ENCODE results near the gene HEATR5B.
"Not testable (repeated sequence)": the region's sequence is repeated elsewhere in the genome, so short reads cannot be mapped to it uniquely, and the experiment has no call there.

The HEATR5B gene

GRCh38 chr2:37061013-37061711 is 23.0 kb downstream of the HEATR5B start:
- DNase-seq: no peak

- DNase-seq: no peak
These were observed 23.7 kb downstream of the HEATR5B start for GRCh38 chr2:37060446-37060845.

DNA sequence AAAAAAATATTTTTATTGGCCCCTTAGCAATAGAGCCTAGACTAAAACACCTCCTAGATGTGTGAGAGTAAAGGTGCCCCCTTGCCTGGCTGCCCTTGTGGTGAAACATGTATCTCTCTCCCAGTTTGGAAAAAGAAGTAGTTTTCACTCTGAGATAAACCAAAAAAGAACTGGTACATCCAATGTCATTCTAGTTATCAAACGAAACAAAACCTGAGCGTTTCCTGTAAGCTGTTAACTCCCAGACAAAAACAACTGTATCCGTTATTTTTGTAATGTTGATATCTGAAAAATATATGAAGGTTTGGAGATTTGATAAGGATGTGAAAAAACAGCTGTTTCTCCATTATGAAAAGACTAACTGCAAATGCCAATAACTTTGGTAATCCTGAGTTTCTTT is 24.3 kb downstream of the HEATR5B start:
- DNase-seq: no peak

DNA sequence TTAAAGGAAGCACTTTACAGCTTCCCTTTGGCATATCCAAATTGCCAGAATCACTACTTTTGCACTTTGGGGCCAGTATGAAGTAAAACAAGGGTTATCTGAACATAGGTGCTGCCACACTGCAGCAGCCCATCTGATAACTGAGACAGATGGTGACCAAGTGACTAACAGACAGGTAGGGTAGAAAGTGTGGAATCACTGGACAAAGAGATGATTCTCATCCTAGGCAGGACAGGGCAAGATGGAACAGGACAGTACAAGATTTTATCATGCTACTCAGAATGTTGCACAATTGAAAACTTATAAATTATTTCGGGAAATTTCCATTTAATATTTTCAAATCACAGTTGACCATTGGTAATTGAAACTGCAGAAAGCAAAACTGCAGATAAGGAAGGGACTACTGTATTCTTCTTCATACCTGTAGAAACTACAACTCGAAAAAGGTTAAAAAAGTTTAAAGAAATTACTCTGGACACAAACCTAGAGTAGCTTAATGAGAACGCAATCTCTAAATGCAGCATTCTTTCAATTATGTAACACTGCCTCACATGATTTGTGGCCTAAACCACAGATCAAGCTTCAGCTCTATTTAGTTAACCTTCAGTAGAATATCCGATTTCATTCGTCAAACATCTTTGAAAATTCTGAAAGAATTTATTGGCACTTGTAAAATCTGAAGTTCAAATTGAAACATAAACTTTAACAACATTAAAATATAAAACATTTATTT is 31.4 kb downstream of the HEATR5B start:
- DNase-seq: no peak

DNA sequence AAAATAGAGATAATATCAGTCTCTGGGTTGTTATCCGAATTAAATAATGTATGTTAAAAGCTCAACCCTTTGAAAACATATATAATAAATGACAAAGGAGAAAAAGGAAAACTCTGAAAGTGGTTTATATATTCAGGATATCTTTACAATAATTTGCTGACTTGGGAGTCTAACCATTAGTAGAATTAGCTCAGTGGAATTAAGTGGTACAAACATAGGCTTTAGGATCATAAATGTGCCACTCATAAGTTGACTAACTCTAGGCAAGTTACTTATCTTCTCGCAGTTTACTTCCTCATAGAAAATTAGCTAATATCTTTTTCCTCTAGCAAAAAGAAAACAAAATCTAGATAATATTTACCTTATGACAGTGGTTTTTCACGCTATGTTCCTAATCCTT is 44.6 kb downstream of the HEATR5B start:
- no peak for DNase-seq

- no peak for DNase-seq
These were observed 46.4 kb downstream of the HEATR5B start for GRCh38 chr2:37037771-37038170.

- DNase-seq: no peak
These were observed 54.4 kb downstream of the HEATR5B start for GRCh38 chr2:37029758-37030157.

- peak; percentile 23 for DNase-seq
These were observed 58.1 kb downstream of the HEATR5B start for GRCh38 chr2:37026050-37026449.

DNA sequence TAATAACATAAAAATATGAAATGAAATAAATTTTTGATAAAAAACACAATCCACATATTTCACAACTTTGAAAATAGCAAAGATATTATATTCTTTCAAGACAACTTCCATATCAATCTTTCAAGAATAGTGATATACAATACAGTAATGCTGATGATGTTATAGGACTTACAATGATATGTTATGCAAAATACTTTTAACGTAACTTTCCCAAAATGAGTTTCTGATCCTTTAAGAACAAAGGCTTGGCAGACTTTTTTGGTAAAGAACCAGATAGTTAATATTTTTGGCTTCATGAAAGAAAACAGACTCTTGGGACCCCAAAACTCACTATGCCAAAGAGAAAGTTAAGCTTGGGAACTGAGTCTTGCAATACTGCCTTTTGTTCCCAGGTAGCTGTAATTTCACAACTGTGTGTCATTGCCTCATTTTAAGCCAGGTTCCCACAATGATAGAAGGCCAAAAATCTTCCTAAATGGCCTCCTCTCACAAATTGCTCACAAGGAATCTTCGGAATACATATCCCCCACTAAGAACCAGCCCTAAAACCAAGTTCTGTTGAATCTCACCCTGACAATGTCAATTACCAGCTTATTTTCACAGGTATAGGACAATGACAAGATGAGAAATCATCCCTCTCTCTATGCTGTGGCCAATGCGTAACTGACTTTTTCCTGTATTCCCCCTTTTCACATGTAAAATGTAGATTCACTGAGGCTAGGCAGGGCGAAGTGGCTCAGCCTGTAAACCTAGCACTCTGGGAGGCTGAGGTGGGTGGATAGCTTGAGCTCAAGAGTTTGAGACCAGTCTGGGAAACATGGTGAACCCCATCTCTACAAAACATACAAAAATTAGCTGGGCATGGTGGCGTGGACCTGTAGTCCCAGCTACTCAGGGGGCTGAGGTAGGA is 63.0 kb downstream of the HEATR5B start:
- DNase-seq: no peak

GRCh38 chr2:37020212-37020886 is 63.8 kb downstream of the HEATR5B start:
- no peak for DNase-seq

- no peak for DNase-seq
These were observed 70.9 kb downstream of the HEATR5B start for GRCh38 chr2:37013315-37013641.

- DNase-seq: no peak
These were observed 73.0 kb downstream of the HEATR5B start for GRCh38 chr2:37011130-37011529.

- DNase-seq: no peak
These were observed 78.9 kb downstream of the HEATR5B start for GRCh38 chr2:37005118-37005868.

DNA sequence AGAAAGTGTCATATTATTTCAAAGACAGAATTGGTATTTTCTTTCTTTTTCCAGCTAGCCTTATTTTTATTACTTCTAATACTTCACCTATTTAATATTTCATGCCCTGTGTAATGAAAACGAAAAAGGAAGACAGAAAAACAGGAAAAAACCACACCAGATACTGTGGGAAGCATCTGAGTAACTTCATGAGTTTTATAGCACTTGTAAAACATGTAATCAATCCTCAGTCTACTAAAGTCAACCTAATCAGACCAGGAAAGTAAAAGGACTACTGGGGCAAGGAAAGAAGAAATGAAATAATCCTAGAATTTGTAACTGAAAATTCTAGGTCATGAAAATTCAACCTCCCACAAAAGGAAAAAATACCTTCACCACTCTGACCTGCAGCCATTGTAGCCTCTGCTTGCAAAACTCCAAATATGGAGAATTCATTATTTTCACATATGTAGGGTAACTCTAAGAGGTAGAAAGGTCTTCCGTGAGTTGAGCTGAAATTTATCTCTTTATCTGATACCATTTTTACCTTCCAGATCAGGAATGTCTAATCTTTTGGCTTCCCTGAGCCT is 83.1 kb downstream of the HEATR5B start:
- DNase-seq: no peak

DNA sequence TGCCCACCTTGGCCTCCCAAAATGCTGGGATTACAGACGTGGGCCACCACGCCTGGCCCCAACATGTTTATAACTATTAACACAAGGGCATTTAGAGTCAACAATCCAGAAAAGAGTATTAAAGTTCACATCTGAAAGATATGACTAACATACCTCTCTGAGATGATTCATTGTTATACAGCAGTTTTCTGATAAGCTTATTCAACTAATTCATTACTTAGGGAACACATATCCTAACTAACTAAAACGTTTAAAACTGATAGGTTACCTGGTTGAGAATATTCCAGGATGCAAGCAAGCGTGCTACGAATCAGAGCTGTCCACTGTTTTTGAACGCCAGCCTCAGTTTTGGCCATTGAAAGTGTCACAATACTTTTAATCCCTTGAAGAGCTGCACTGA is 83.9 kb downstream of the HEATR5B start:
- DNase-seq: no peak

DNA sequence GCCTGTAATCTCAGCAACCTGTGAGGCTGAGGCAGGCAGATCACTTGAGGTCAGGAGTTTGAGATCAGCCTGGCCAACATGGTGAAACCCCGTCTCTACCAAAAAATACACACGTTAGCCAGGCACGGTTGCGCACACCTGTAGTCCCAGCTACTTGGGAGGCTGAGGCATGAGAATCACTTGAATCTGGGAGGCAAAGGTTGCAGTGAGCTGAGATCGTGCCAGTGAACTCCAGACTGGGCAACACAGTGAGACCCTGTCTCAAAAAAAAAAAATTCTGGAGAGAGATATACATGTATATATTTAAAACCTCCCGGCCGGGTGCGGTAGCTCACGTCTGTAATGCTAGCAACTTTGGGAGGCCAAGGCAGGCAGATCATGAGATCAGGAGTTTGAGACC is 84.8 kb downstream of the HEATR5B start:
- not testable (repeated sequence) for DNase-seq

GRCh38 chr2:36993841-36994620 is 90.1 kb downstream of the HEATR5B start:
- no peak for DNase-seq

DNA sequence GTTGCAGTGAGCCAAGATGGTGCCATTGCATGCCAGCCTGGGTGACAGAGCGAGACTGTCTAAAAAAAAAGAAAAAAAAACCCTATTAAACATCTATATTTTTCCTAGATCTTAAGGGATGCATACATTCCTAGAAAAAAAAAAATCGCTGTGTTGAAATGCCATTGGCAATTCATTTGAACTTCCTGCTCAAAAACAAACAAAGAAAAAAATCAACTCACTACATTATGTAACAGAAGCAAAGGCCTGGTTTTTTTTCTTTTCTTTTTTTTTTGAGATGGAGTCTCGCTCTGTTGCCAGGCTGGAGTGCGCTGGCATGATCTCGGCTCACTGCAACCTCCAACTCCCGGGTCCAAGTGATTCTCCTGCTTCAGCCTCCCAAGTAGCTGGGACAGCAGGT is 96.2 kb downstream of the HEATR5B start:
- DNase-seq: no peak

DNA sequence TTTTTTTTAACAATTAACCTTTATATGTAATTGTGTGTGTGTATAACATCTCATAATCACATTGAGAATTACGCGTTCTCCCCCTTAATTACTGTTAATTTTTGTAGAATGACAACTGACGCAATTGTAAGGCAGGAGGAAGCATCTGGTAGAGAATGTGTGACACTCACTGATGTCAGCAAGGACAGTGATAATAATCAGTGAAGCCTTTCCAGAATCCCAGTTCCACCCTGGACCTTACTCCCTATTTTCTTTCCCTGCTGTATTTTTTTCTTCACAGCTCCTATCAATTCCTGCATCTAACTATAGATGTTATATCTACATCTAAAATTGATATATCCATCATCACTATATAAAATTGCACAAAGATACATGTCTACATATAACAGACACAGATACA is 101.7 kb downstream of the HEATR5B start:
- DNase-seq: no peak

DNA sequence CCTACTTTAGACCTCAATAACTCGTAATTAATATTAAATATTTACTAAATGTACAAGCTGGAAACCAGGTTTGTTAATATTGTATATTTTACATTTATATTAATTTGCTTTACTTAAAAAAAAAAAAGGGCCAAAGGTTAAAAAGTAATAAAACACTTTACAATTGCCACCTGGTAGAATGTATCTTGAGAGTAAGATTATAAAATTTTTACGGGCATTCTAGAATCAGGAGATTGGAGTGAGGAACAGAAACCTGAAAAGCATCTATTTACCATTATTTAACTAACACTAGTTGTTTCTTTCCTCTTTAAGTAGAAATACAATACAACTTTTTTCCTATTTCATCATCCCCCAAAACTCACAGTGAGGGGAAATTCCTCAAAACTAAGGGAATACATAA is 102.3 kb downstream of the HEATR5B start:
- DNase-seq: no peak

DNA sequence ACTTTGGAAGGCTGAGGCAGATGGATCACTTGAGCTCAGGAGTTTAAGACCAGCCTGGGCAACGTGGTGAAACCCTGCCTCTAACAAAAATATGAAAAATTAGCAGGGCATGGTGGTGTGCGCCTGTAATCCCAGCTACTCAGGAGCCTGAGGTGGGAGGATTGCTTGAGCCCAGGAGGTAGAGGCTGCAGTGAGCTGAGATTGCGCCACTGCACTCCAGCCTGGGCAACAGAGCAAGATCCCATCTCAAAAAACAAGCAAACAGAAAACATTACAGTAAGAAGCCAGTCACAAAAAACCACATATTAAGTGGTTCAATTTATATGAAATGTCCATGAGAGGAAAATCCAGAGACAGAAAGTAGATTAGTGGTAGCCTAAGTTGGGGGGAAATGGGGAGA is 105.2 kb downstream of the HEATR5B start:
- DNase-seq: not testable (repeated sequence)

Measured in COR-L47 (cell line).